Coronary artery (tissue), 2 donors: ENCODE data around the gene ZNF609.

Experiments used
- DNase-seq: peaks from one replicate; pipeline ENCODE4 v3.0.0-alpha.2; 2017; ENCODE audit warnings: low spot score
- H3K27ac ChIP-seq, 2 donors: fragments of 200-600 bp; sonication (generic); one replicate each; pipeline ENCODE4 v1.5.1; 2016 to 2019
- H3K4me3 ChIP-seq: fragments of 200-600 bp; sonication (generic); 2 replicates; pipeline ENCODE4 v1.5.1; 2016; ENCODE audit warnings: mild to moderate bottlenecking, moderate library complexity
- CTCF ChIP-seq: fragments of 200-600 bp; sonication (generic); IDR thresholded peaks from one replicate; pipeline ENCODE4 v1.5.1; 2019; ENCODE audit warnings: antibody characterized with exemption

The ZNF609 gene

GRCh38 chr15:64430000-64430735 is 30.2 kb upstream of the ZNF609 start:
- DNase-seq, result no peak

GRCh38 chr15:64437982-64438381 is 22.4 kb upstream of the ZNF609 start:
- H3K4me3 ChIP-seq, result no peak overlapping the region
- no peak for TF ChIP-seq CTCF
- H3K27ac ChIP-seq, result no peak overlapping the region
- DNase-seq, result no peak

More at GRCh38 chr15:64430000-64430735, 30.2 kb upstream of the ZNF609 start:
- H3K4me3 ChIP-seq, result no peak overlapping the region
- peak overlapping the region; percentile 9 to 13 for H3K27ac ChIP-seq
- TF ChIP-seq CTCF, result no peak

- Histone ChIP-seq H3K4me3 (no peak overlapping the region), H3K27ac (no peak overlapping the region)
- no peak for DNase-seq
- TF ChIP-seq CTCF, result no peak
These were observed 21.5 kb upstream of the ZNF609 start for GRCh38 chr15:64438653-64439447.

GRCh38 chr15:64441852-64442251 is 18.5 kb upstream of the ZNF609 start:
- DNase-seq, result no peak
- H3K4me3 ChIP-seq, result no peak overlapping the region
- no peak for TF ChIP-seq CTCF
- no peak overlapping the region for H3K27ac ChIP-seq

GRCh38 chr15:64443016-64443415 is 17.4 kb upstream of the ZNF609 start:
- H3K27ac ChIP-seq, result peak overlapping the region in 1 of 2 donors; percentile 33

More at GRCh38 chr15:64443016-64443415, 17.4 kb upstream of the ZNF609 start:
- no peak for TF ChIP-seq CTCF
- DNase-seq, result no peak
- no peak overlapping the region for H3K4me3 ChIP-seq
